ENCODE measurements around the gene CCNG1. TPM values are rescaled to one million over a fixed set of nuclear protein-coding genes. Genes with fewer than 3 reads are reported as not detected.

CCNG1 gene
- polyA plus RNA-seq, 3 donors, result 13.1 to 48.9 (median 46.0) TPM

- Histone ChIP-seq H3K36me3 (replicated peaks in 1 of 2; ENCODE audit: control insufficient read depth in 1 of 2, insufficient read depth in 2 of 2, low read length in 2 of 2) (peaks cover 64 to 94% of the 10 kb centered on the region in 2 donors), H2AFZ (ENCODE audit: insufficient read depth, low read depth, low read length, poor library complexity, severe bottlenecking) (no peak overlapping the region), H3K79me2 (ENCODE audit: insufficient read depth, low read length) (peaks cover 5% of the 10 kb centered on the region), H3K9ac (ENCODE audit: insufficient read depth, low read length, poor library complexity, severe bottlenecking) (no peak overlapping the region), H3K9me3 (replicated peaks in 1 of 2; ENCODE audit: control insufficient read depth in 1 of 2, insufficient read depth in 1 of 2, low read length in 2 of 2) (no peaks in the 10 kb centered on the region), H3K4me2 (replicated peaks; ENCODE audit: extremely low read depth, low read length, poor library complexity, severe bottlenecking) (no peak overlapping the region), H4K20me1 (ENCODE audit: insufficient read depth, low read length) (peaks cover 3% of the 10 kb centered on the region), H3K4me1 (ENCODE audit: control insufficient read depth in 1 of 2, insufficient read depth in 2 of 2, low read length in 2 of 2) (no peaks in the 10 kb centered on the region), H3K27me3 (ENCODE audit: control insufficient read depth in 2 of 2, insufficient read depth in 2 of 2, low read length in 2 of 2) (no peaks in the 10 kb centered on the region), H3K4me3 (replicated peaks in 1 of 3; ENCODE audit: low read depth in 2 of 3, low read length in 3 of 3) (no peak overlapping the region), H3K27ac (ENCODE audit: low read depth in 1 of 2, low read length in 2 of 2) (no peak overlapping the region)
- no peak overlapping the region for H3K4me3 Mint-ChIP-seq
- no peak overlapping the region for H3K27ac Mint-ChIP-seq
- TF ChIP-seq CTCF (IDR thresholded peaks at IDR 0.05), result no peak
- H3K36me3 Mint-ChIP-seq, result peaks cover 65 to 80% of the 10 kb centered on the region in 2 donors
- intact Hi-C loops (cut with micrococcal nuclease), result no loop called here
- WGBS (ENCODE audit: insufficient coverage), result no CpG with 5 or more reads among the region's 6 CpGs
- H3K27me3 Mint-ChIP-seq (ENCODE audit: low read depth in 3 of 3), result no peaks in the 10 kb centered on the region
- H3K9me3 Mint-ChIP-seq, result no peaks in the 10 kb centered on the region
- DNase-seq, result no peak
- H3K4me1 Mint-ChIP-seq, result no peaks in the 10 kb centered on the region
These were observed 8.0 kb downstream of the CCNG1 start for GRCh38 chr5:163445345-163445744.

GRCh38 chr5:163447191-163447590, 9.8 kb downstream of the CCNG1 start:
- H3K36me3 ChIP-seq (replicated peaks in 1 of 2; ENCODE audit: control insufficient read depth in 1 of 2, insufficient read depth in 2 of 2, low read length in 2 of 2), result peaks cover 54 to 95% of the 10 kb centered on the region in 2 donors
- peak overlapping the region in 2 of 7 donors; percentile 40 to 47 for H3K27ac Mint-ChIP-seq
- no peak for DNase-seq

More at GRCh38 chr5:163447191-163447590, 9.8 kb downstream of the CCNG1 start:
- Histone ChIP-seq H3K27ac (ENCODE audit: low read depth in 1 of 2, low read length in 2 of 2) (no peak overlapping the region), H3K79me2 (ENCODE audit: insufficient read depth, low read length) (no peaks in the 10 kb centered on the region), H3K9ac (ENCODE audit: insufficient read depth, low read length, poor library complexity, severe bottlenecking) (no peak overlapping the region), H2AFZ (ENCODE audit: insufficient read depth, low read depth, low read length, poor library complexity, severe bottlenecking) (no peak overlapping the region), H4K20me1 (ENCODE audit: insufficient read depth, low read length) (no peaks in the 10 kb centered on the region), H3K27me3 (ENCODE audit: control insufficient read depth in 2 of 2, insufficient read depth in 2 of 2, low read length in 2 of 2) (no peaks in the 10 kb centered on the region), H3K4me2 (replicated peaks; ENCODE audit: extremely low read depth, low read length, poor library complexity, severe bottlenecking) (no peak overlapping the region), H3K9me3 (replicated peaks in 1 of 2; ENCODE audit: control insufficient read depth in 1 of 2, insufficient read depth in 1 of 2, low read length in 2 of 2) (no peaks in the 10 kb centered on the region), H3K4me3 (replicated peaks in 1 of 3; ENCODE audit: low read depth in 2 of 3, low read length in 3 of 3) (no peak overlapping the region), H3K4me1 (ENCODE audit: control insufficient read depth in 1 of 2, insufficient read depth in 2 of 2, low read length in 2 of 2) (no peaks in the 10 kb centered on the region)
- Mint-ChIP-seq H3K27me3 (ENCODE audit: low read depth in 3 of 3) (no peaks in the 10 kb centered on the region), H3K4me3 (no peak overlapping the region), H3K9me3 (no peaks in the 10 kb centered on the region), H3K36me3 (peaks cover 65 to 83% of the 10 kb centered on the region in 2 donors), H3K4me1 (no peaks in the 10 kb centered on the region)
- intact Hi-C loops (cut with micrococcal nuclease), result no loop called here
- TF ChIP-seq CTCF (IDR thresholded peaks at IDR 0.05), result no peak

All from CD14-positive monocyte (primary cell).